Sigmoid colon (tissue), 4 donors: Measurements from ENCODE around the gene TUBGCP2.

Experiments used
- POLR2A ChIP-seq, 2 donors: fragments of 450-650 bp; IDR thresholded peaks; one replicate each; pipeline ENCODE4 v1.6.1; 2016; ENCODE audit warnings: antibody characterized with exemption in 2 of 2, mild to moderate bottlenecking in 2 of 2, moderate library complexity in 2 of 2
- POLR2AphosphoS5 ChIP-seq, 4 donors: sonication (generic); formaldehyde crosslinking; IDR thresholded peaks; one replicate each; pipeline ENCODE4 v1.6.1; 2017; ENCODE audit warnings: antibody characterized with exemption in 4 of 4
- TF ChIP-seq, protein P1 (sequence below), 4 experiments: fragments of 450-650 bp in 3 of 4; fragments of 200-600 bp in 1 of 4; IDR thresholded peaks; one replicate each; pipeline ENCODE4 v1.5.1; 2016 to 2019; ENCODE audit warnings: antibody characterized with exemption in 4 of 4, mild to moderate bottlenecking in 3 of 4, moderate library complexity in 2 of 4

DNA sequence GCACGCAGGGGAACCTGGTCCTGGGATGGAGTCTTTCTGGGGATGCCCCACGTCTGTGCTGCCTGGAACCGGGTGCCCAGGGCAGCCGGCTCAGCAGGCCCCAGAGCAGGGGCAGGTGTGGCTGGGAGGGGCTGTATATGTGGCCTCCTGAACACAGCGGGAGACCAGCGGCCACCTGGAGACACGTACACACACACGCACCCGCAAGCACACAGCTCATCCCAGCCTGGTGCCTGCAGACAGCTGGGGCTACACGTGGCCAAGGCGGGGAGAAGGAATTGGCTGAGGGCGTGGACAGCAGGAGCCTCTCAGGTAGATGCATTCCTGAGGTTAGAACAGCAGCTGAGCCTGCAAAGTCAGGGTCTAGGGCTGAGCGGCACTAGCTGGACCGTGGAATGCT is 46.0 kb downstream of the TUBGCP2 start:
- TF ChIP-seq, protein P1, sequence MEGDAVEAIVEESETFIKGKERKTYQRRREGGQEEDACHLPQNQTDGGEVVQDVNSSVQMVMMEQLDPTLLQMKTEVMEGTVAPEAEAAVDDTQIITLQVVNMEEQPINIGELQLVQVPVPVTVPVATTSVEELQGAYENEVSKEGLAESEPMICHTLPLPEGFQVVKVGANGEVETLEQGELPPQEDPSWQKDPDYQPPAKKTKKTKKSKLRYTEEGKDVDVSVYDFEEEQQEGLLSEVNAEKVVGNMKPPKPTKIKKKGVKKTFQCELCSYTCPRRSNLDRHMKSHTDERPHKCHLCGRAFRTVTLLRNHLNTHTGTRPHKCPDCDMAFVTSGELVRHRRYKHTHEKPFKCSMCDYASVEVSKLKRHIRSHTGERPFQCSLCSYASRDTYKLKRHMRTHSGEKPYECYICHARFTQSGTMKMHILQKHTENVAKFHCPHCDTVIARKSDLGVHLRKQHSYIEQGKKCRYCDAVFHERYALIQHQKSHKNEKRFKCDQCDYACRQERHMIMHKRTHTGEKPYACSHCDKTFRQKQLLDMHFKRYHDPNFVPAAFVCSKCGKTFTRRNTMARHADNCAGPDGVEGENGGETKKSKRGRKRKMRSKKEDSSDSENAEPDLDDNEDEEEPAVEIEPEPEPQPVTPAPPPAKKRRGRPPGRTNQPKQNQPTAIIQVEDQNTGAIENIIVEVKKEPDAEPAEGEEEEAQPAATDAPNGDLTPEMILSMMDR (IDR thresholded peaks at IDR 0.05) = no peak
- TF ChIP-seq POLR2A (IDR thresholded peaks at IDR 0.05) = no peak
- no peak for TF ChIP-seq POLR2AphosphoS5 (IDR thresholded peaks at IDR 0.05)
